ENCODE results near the gene LHX3.
"Not testable (repeated sequence)": the region's sequence is repeated elsewhere in the genome, so short reads cannot be mapped to it uniquely, and the experiment has no call there.

Gene LHX3

DNA sequence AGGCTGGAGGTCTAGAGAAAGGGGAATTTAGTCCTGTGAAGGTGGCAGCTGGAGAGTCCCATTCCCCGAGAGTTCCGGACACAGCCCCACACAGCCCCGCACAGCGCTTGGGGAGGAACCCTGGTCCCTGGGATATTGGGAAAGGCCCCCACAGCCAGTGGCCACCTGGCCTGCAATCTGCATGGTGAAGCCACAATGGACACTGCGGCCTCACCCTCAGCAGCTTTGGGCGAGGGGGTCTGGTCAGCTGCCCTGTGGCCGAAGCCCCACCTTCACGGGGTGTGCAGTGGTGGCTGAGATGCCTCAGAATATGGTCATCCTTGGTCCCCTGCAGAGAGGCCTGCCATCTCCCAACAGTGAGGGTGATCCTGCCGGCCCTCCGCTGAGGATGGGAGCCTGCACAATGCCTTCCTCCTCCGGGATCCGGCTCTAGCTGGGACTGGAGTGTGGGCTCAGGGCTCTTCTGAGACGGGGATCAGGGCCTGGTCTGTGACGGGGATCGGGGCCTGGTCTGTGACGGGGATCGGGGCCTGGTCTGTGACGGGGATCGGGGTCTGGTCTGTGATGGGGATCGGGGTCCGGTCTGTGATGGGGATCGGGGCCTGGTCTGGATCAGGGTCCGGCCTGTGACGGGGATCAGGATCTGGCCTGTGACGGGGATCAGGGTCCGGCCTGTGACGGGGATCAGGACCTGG lies 52.9 kb downstream of the LHX3 start:
- DNase-seq: no peak

DNA sequence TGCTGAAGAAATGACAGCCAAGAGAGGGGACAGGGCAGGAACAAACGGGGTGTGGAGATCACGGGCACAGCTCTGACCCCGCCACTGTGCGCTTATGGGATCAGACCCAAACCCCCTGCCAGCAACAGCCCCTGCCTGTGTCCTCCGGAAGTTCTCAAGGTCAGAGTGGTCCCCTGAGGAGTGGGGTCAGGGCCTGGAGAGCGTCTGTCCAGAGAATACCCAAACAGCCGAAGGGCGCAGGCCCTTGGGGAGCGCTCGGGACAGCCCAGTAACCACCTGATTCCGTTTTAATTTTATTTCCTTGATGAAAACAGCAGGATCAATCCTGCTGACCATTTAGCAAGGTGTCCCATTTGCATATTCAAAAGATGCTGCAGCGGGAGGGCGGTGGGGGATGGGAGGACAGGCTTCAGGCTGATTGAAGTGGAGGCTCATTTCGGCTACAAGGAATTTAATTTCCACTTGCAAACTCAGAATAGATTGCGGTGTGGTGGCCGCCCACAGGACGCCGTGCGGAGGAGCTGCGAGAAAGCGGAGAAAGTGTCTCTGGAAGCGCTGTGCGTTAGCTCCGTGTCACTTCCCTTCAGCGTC lies 53.6 kb downstream of the LHX3 start:
- DNase-seq: no peak

DNA sequence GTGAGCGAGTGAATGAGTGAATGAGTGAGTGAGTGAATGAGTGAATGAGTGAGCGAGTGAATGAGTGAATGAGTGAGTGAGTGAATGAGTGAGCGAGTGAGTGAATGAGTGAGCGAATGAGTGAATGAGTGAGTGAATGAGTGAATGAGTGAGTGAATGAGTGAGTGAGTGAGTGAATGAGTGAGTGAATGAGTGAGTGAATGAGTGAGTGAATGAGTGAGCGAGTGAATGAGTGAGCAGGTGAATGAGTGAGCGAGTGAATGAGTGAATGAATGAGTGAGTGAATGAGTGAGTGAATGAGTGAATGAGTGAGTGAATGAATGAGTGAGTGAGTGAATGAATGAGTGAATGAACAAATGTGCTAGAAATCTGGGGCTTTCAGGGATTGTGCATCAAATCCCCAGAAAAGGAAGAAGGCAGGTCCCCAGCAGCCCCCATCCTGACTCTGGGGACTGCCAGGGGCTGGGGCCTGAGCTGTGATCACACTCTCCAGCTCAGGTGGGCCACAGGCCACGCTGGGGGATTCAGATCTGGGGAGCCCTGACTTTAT lies 54.2 kb downstream of the LHX3 start:
- not testable (repeated sequence) for DNase-seq

GRCh38 chr9:136149853-136150252 lies 55.1 kb downstream of the LHX3 start:
- DNase-seq: no peak

DNA sequence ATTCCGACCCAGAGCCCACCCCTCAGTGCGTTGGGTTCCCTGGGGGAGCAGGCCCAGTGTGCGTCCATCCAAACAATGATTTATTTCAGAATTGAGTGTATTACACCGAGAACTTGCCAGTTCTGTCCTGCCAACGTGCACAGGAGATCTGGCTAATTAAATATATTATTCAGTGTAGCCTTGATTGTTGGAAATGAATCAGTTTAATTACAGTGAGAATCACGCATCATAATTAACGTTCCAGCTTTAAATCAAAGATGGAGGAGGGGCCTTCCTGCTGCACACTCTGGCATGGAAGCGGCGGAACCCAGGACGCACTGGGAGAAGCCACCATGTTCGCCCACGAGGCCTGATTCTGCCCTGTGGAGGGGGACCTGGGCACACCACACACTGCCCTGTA lies 55.6 kb downstream of the LHX3 start:
- peak; percentile 43 for DNase-seq

DNA sequence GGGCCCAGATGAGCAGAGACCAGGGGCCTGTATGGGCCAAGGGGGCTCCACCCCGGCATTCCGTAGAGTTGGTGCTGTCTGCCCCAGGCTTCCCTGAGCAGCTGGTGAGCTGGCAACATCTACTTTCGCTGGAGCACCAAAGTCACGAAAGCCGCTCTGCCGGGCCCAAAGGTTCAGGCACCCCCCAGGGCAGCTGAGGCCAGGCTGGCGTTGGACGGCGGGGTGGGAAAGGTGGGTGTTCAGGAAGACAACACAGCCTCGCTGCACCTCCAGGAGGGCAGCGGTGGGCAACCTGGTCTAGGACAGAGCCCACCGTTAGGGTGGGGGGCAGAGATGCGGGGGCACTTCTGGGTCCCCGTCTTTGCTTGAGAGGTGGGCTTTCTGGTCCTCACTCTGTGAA lies 56.2 kb downstream of the LHX3 start:
- DNase-seq: no peak

DNA sequence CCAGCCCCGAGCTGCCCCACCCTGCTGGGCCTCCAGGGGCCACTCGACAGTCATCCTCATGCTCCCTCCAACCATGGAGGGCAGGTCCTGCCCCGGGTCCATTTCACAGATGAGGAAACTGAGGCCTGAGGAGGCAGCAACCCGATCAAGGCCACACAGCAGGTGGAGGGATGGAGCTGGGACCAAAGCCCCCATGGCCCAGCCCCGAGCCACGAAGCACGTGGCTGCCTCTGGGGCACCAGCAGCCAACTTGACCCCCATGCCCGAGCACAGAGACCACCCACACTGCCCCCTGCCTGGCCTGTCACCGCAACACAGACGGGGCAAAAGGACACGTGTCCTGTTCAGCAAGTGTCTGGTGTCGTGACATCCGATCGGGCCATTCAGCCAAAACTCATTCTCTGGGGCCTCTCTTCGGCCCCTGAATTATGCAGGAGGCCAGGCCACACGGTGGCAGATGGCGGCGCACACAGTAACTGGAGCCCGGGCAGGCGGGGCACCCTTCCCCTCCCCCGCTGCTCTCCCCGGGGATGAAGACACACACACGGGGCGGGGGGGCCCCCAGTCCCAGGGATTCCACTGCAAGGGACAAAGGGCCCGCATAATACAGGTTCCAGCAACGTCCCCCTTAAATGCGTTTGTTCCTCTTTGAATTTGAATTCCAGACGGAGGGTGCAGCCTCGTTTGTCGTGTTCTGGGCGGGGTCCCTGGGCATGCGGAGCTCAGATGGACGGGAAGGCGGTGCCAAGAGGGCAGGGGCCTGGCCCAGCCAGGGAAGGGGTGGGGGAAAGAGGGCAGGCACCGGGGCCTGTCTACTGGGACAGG lies 56.8 kb downstream of the LHX3 start:
- peak; percentile 65 for DNase-seq

GRCh38 chr9:136147038-136147889 lies 57.7 kb downstream of the LHX3 start:
- DNase-seq: peak; percentile 61

Measured in NCI-H69 (cell line).